Suprapubic skin (tissue), 4 donors: ENCODE results near the gene SHISA7. TPM values are rescaled to one million over a fixed set of nuclear protein-coding genes. Genes with fewer than 3 reads are reported as not detected.
A peak's percentile ranks its signal among the peaks of the same experiment; 100 is the strongest.
"Not testable (repeated sequence)": the region's sequence is repeated elsewhere in the genome, so short reads cannot be mapped to it uniquely, and the experiment has no call there.

Experiments used
- DNase-seq, 2 donors: peaks; one replicate each; pipeline ENCODE4 v3.0.0-alpha.2; 2019; ENCODE audit warnings: low spot score in 2 of 2
- H3K27ac ChIP-seq: fragments of 200-600 bp; sonication (generic); one replicate; pipeline ENCODE4 v1.5.1; 2019
- H3K27me3 ChIP-seq: fragments of 200-600 bp; sonication (generic); one replicate; pipeline ENCODE4 v1.5.1; 2019
- H3K36me3 ChIP-seq: fragments of 200-600 bp; sonication (generic); one replicate; pipeline ENCODE4 v1.5.1; 2019
- H3K4me1 ChIP-seq: fragments of 200-600 bp; sonication (generic); one replicate; pipeline ENCODE4 v1.5.1; 2019
- H3K4me3 ChIP-seq: fragments of 200-600 bp; sonication (generic); one replicate; pipeline ENCODE4 v1.5.1; 2019; ENCODE audit warnings: mild to moderate bottlenecking
- H3K9me3 ChIP-seq: fragments of 200-600 bp; sonication (generic); one replicate; pipeline ENCODE4 v1.5.1; 2019
- CTCF ChIP-seq, 2 donors: fragments of 200-600 bp in 1 of 2; fragments of 450-650 bp in 1 of 2; sonication (generic) in 1 of 2; IDR thresholded peaks; one replicate each; pipeline ENCODE4 v1.5.1; 2016 to 2019; ENCODE audit warnings: antibody characterized with exemption in 2 of 2, mild to moderate bottlenecking in 1 of 2, moderate library complexity in 1 of 2
- EP300 ChIP-seq: sonication (generic); formaldehyde crosslinking; IDR thresholded peaks from one replicate; pipeline ENCODE4 v1.6.1; 2017; ENCODE audit warnings: antibody characterized with exemption
- POLR2A ChIP-seq, 2 donors: fragments of 450-650 bp; IDR thresholded peaks; one replicate each; pipeline ENCODE4 v1.6.1; 2017; ENCODE audit warnings: antibody characterized with exemption in 2 of 2, mild to moderate bottlenecking in 2 of 2, moderate library complexity in 2 of 2
- POLR2AphosphoS5 ChIP-seq, 3 donors: sonication (generic); formaldehyde crosslinking; IDR thresholded peaks; one replicate each; pipeline ENCODE4 v1.6.1; 2017; ENCODE audit warnings: antibody characterized with exemption in 3 of 3
- WGBS: methylation state at CpG from one replicate; pipeline ENCODE4 v1.1.5; 2018; 5-methylcytosine and 5-hydroxymethylcytosine counted together
- total RNA-seq, 4 donors: library from RNA; depleted of rRNA; stranded (reverse); fragments of >200 nt; gene quantifications; one replicate each; pipeline ENCODE4 v1.1.0, GENCODE V29; 2016

The SHISA7 gene
- total RNA-seq, 4 donors from 2014 or later: 0.08 to 0.26 TPM; not detected in 2

GRCh38 chr19:55410168-55410567, 32.9 kb downstream of the SHISA7 start:
- Histone ChIP-seq H3K9me3 (no peaks in the 10 kb centered on the region), H3K4me3 (no peak overlapping the region), H3K27me3 (no peaks in the 10 kb centered on the region), H3K36me3 (peaks cover 3% of the 10 kb centered on the region), H3K4me1 (peaks cover 15% of the 10 kb centered on the region), H3K27ac (no peak overlapping the region)
- no peak for DNase-seq
- 95% methylated on average over 2 of the region's 2 CpGs for WGBS
- TF ChIP-seq POLR2A (IDR thresholded peaks at IDR 0.05) (no peak), POLR2AphosphoS5 (IDR thresholded peaks at IDR 0.05) (no peak), EP300 (no peak), CTCF (IDR thresholded peaks at IDR 0.05) (no peak)

- DNase-seq, H3K36me3 ChIP-seq, H3K27me3 ChIP-seq, H3K4me3 ChIP-seq, H3K9me3 ChIP-seq, H3K27ac ChIP-seq: not testable (repeated sequence)
- WGBS: 95% methylated on average over 8 of the region's 8 CpGs
- H3K4me1 ChIP-seq: peaks cover 15% of the 10 kb centered on the region
Observed at GRCh38 chr19:55409179-55409578, 33.9 kb downstream of the SHISA7 start.

DNA sequence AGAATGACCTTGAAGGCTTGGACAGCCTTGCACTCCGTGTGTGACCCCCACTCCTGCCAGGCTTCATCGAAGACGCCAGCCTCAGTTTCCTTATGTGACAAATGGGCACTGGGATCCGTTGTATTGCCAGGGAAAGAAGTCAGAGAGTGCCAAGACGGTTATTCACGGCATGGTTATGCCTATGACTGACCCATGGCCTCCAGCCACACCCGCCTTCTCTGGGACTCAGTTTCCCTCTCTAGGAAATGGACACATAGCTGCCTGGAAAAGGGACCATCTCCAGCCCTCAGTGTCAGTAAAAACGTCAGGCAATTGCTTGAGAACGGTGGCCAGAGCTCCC, 34.6 kb downstream of the SHISA7 start:
- Histone ChIP-seq H3K4me1 (peaks cover 15% of the 10 kb centered on the region), H3K27ac (peak overlapping the region; percentile 96), H3K4me3 (peak overlapping the region; percentile 97), H3K9me3 (no peaks in the 10 kb centered on the region), H3K27me3 (no peaks in the 10 kb centered on the region), H3K36me3 (peaks cover 14% of the 10 kb centered on the region)
- 75% methylated on average over 8 of the region's 9 CpGs for WGBS
- DNase-seq: no peak
- TF ChIP-seq POLR2A (IDR thresholded peaks at IDR 0.05) (no peak), CTCF (IDR thresholded peaks at IDR 0.05) (no peak), POLR2AphosphoS5 (IDR thresholded peaks at IDR 0.05) (no peak), EP300 (no peak)

GRCh38 chr19:55407800-55408532, 35.1 kb downstream of the SHISA7 start:
- peak; percentile 99 to 100 for DNase-seq
- peaks cover 15% of the 10 kb centered on the region for H3K4me1 ChIP-seq
- no peaks in the 10 kb centered on the region for H3K9me3 ChIP-seq
- peaks cover 19% of the 10 kb centered on the region for H3K36me3 ChIP-seq
- under 1% methylated on average over 55 of the region's 72 CpGs for WGBS
- no peaks in the 10 kb centered on the region for H3K27me3 ChIP-seq
- H3K27ac ChIP-seq: peak overlapping the region; percentile 96
- peak overlapping the region; percentile 97 for H3K4me3 ChIP-seq
- TF ChIP-seq POLR2AphosphoS5 (IDR thresholded peaks at IDR 0.05): peak in 2 of 3 donors; percentile 47 to 53
- no peak for TF ChIP-seq EP300

DNA sequence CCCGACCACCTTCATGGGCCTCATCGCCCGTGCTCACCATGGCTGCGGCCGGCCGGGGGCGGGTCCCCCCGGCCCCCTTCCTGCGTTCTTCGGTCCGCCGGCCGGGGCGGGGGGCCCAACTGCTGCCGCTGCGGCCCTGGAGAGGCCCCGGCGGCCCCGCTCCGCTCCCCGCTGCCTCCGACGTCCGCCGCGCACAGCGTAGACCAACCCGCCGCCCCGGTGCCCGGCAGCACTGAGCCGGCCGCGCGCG, 35.6 kb downstream of the SHISA7 start, which contains the start of gene UBE2S:
Gene UBE2S, minus strand, starts transcription at position 239 of the 250 bp plus-strand sequence. Its CDS starts 199 bp downstream, at position 40.
- DNase-seq, H3K27me3 ChIP-seq, H3K9me3 ChIP-seq: not testable (repeated sequence)
- WGBS: 2% methylated on average over 18 of the region's 36 CpGs
- Histone ChIP-seq H3K27ac (peak within 1 kb of the TSS; percentile 96), H3K4me1 (peaks cover 15% of the 10 kb centered on the region), H3K36me3 (peaks cover 24% of the 10 kb centered on the region), H3K4me3 (peak within 1 kb of the TSS; percentile 97)
- TF ChIP-seq POLR2A (IDR thresholded peaks at IDR 0.05): peak; percentile 96 to 99
- peak in 1 of 3 donors; percentile 97 for TF ChIP-seq POLR2AphosphoS5 (IDR thresholded peaks at IDR 0.05)

DNA sequence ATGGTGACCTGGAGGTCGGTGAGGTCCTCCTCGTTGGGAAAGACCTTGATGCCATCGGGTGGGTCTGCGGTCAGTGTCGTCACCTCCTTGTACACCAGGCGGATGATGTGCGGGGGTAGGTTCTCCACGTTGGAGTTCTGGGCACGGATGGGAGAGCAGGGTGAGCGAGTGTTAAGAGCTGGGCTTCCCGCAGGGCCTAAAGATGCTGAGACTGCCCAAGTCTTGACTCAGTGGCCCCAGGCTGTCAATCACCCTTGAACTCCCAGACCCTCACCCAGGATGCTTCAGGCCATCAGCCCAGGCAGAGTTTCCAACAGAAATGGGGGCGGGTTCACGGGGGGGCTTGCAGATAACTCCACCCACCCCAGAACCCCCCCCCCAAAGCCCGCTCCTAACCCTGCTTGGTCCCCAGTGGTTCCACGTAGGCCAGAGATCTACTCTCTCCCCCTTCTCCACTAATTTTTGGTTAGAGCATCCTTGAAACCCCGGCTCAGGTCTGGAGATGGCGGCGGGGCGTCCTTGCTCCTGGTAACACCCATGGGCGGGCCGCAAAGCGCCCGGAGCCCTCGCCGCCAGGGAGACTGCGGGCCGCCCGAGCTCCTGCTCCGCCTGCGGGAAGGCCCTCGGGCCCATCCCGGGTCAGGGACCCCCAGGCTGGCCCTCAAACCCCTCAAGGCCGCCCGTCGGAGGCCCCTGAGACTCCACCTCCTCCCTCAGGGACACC, 36.1 kb downstream of the SHISA7 start:
- Histone ChIP-seq H3K36me3 (peaks cover 29% of the 10 kb centered on the region), H3K9me3 (no peaks in the 10 kb centered on the region), H3K4me3 (peak overlapping the region; percentile 97), H3K27me3 (no peaks in the 10 kb centered on the region), H3K4me1 (peaks cover 15% of the 10 kb centered on the region), H3K27ac (peak overlapping the region; percentile 96)
- peak in 1 of 2 donors; percentile 77 for DNase-seq
- WGBS: 30% methylated on average over 17 of the region's 35 CpGs
- TF ChIP-seq POLR2A (IDR thresholded peaks at IDR 0.05) (no peak), EP300 (no peak)

DNA sequence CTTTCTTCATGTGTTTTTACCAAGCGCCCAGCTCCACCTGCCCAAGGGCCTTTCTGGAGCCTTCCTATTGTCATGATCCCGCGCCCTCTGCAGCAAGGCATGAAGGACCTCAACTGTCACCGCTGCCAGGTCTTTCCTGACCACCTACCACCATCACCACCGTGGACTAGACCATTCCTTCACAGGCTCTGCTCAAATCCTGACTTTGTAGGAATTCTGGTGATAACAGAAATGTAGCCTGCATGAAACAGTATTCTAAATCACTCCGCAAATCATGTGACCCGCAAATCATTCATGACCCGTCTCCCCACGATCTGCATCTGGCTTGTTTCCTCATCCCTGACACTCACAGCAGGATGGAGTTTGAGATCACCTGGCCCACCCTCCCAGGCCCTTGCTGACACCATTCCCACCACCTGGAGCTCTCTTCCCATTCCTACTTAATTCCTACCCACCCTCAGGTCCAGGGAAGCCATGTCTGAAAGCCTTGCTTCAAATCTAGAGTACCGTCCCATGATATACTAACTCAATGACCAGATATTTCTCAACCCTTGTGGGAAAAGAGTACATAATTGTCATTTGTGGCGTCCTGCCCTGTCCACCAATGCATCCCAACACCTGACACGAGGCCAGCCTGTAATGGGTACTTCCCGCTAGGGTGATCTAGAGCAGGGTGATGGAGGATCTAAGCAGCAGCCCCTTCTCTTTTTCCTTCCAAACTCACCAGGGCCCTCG, 36.8 kb downstream of the SHISA7 start:
- Histone ChIP-seq H3K9me3 (no peaks in the 10 kb centered on the region), H3K27ac (no peak overlapping the region), H3K27me3 (no peaks in the 10 kb centered on the region), H3K4me3 (peak overlapping the region; percentile 97), H3K36me3 (peaks cover 35% of the 10 kb centered on the region), H3K4me1 (peaks cover 15% of the 10 kb centered on the region)
- 81% methylated on average over 14 of the region's 14 CpGs for whole genome bisulfite sequencing
- TF ChIP-seq EP300 (no peak), POLR2A (IDR thresholded peaks at IDR 0.05) (no peak), CTCF (IDR thresholded peaks at IDR 0.05) (no peak), POLR2AphosphoS5 (IDR thresholded peaks at IDR 0.05) (no peak)
- no peak for DNase-seq
